Mammary epithelial cell (primary cell): ENCODE measurements around the gene ACTMAP.

Experiments
- CTCF ChIP-seq, 2 donors: IDR thresholded peaks in 1 of 2; conservative IDR thresholded peaks in 1 of 2; 2 replicates each; pipeline ENCODE4 v1.5.1; 2011 to 2012; ENCODE audit warnings: inconsistent platforms in 2 of 2, low read length in 2 of 2, mild to moderate bottlenecking in 2 of 2, control low read depth in 1 of 2, low read depth in 1 of 2; ENCODE audit not compliant: insufficient read depth in 1 of 2; ENCODE audit errors: extremely low read depth in 1 of 2
- EZH2 ChIP-seq: IDR thresholded peaks from 2 replicates; pipeline ENCODE4 v1.6.1; 2012; ENCODE audit warnings: low read length, inconsistent platforms, borderline replicate concordance

- TF ChIP-seq CTCF (conservative IDR thresholded peaks at IDR 0.05 in 1 of 2, IDR thresholded peaks at IDR 0.05 in 1 of 2; ENCODE audit: extremely low read depth in 1 of 2, insufficient read depth in 1 of 2, low read depth in 1 of 2, low read length in 2 of 2) (no peak), EZH2 (no peak)
Observed at GRCh38 chr19:40691421-40692211, 58.7 kb downstream of the ACTMAP start.
